ENCODE results near the gene ANKRD55. TPM values are rescaled to one million over a fixed set of nuclear protein-coding genes. Genes with fewer than 3 reads are reported as not detected.

ANKRD55 gene
- total and polyA plus RNA-seq, 8 donors = 0.06 TPM; not detected in 7

GRCh38 chr5:56185768-56186311 is 47.3 kb downstream of the ANKRD55 start:
- no peak overlapping the region for H3K4me3 ChIP-seq
- no peak for FAIRE-seq

GRCh38 chr5:56183506-56183905 is 49.6 kb downstream of the ANKRD55 start:
- no peaks in the 10 kb centered on the region for H3K9me3 ChIP-seq
- ATAC-seq = no peak
- intact Hi-C loops (cut with DNase I) = no loop called here
- H3K4me3 ChIP-seq = no peak overlapping the region
- H3K4me1 ChIP-seq = no peaks in the 10 kb centered on the region
- FAIRE-seq = no peak
- no peak overlapping the region for H3K27ac ChIP-seq
- WGBS, 2 donors = 65 to 74% methylated on average over 4 of the region's 4 CpGs
- TF ChIP-seq CTCF (IDR thresholded peaks at IDR 0.05) = no peak
- H3K36me3 ChIP-seq = no peaks in the 10 kb centered on the region
- H3K27me3 ChIP-seq = no peaks in the 10 kb centered on the region
- DNase-seq = no peak

More at GRCh38 chr5:56185768-56186311, 47.3 kb downstream of the ANKRD55 start:
- Histone ChIP-seq H3K27ac (no peak overlapping the region), H3K4me1 (no peaks in the 10 kb centered on the region), H3K27me3 (no peaks in the 10 kb centered on the region), H3K9me3 (no peaks in the 10 kb centered on the region), H3K36me3 (no peaks in the 10 kb centered on the region)
- no peak for TF ChIP-seq CTCF (IDR thresholded peaks at IDR 0.05)
- WGBS, 2 donors = 87 to 91% methylated on average over 8 of the region's 8 CpGs
- ATAC-seq = no peak
- DNase-seq = no peak
- intact Hi-C loops (cut with DNase I) = no loop called here

- WGBS, 2 donors = 62 to 66% methylated on average over 2 of the region's 2 CpGs
- Histone ChIP-seq H3K27ac (no peak overlapping the region), H3K4me1 (no peaks in the 10 kb centered on the region), H3K4me3 (no peak overlapping the region), H3K9me3 (no peaks in the 10 kb centered on the region), H3K36me3 (no peaks in the 10 kb centered on the region), H3K27me3 (no peaks in the 10 kb centered on the region)
- no peak for TF ChIP-seq CTCF (IDR thresholded peaks at IDR 0.05)
- FAIRE-seq = no peak
- intact Hi-C loops (cut with DNase I) = no loop called here
- ATAC-seq = no peak
- no peak for DNase-seq
Measured at GRCh38 chr5:56179442-56179841, 53.7 kb downstream of the ANKRD55 start.

DNA sequence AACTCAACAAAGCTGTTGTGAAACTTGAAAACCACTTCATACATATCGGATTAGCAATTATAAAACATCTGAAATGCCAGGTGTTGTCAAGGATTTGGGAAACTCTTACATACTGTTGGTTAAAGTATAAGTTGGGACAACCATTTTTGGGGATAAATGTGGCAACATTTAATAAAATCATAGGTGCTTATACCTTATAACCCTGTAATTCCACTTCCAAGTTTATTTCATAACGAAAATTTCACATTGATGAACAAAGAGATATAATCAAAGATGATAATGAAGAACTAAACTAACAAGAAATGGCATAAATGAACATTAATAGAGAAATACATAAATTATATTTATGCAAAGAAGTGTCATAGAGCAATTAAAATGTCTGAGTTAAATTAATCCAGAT is 54.3 kb downstream of the ANKRD55 start:
- Histone ChIP-seq H3K27ac (no peak overlapping the region), H3K4me1 (no peaks in the 10 kb centered on the region), H3K9me3 (no peaks in the 10 kb centered on the region), H3K36me3 (no peaks in the 10 kb centered on the region), H3K4me3 (no peak overlapping the region), H3K27me3 (no peaks in the 10 kb centered on the region)
- ATAC-seq (no peak), FAIRE-seq (no peak), DNase-seq (no peak)
- no peak for TF ChIP-seq CTCF (IDR thresholded peaks at IDR 0.05)
- 91 to 92% methylated on average over 2 of the region's 2 CpGs for WGBS, 2 donors
- intact Hi-C loops (cut with DNase I) = no loop called here

GRCh38 chr5:56176871-56177533 is 56.1 kb downstream of the ANKRD55 start:
- H3K4me1 ChIP-seq = no peaks in the 10 kb centered on the region
- TF ChIP-seq CTCF (IDR thresholded peaks at IDR 0.05) = no peak
- intact Hi-C loops (cut with DNase I) = no loop called here
- no peak for FAIRE-seq
- H3K27ac ChIP-seq = no peak overlapping the region
- no peak overlapping the region for H3K4me3 ChIP-seq
- no peaks in the 10 kb centered on the region for H3K36me3 ChIP-seq
- 73 to 77% methylated on average over 4 of the region's 4 CpGs for WGBS, 2 donors
- no peak for ATAC-seq
- DNase-seq = no peak
- H3K9me3 ChIP-seq = no peaks in the 10 kb centered on the region
- no peaks in the 10 kb centered on the region for H3K27me3 ChIP-seq
